ENCODE data around the gene IER5L.
"Not testable (repeated sequence)": the region's sequence is repeated elsewhere in the genome, so short reads cannot be mapped to it uniquely, and the experiment has no call there.

The IER5L gene

GRCh38 chr9:129178568-129179382, 714 bp upstream of the IER5L start:
- DNase-seq, result no peak

DNA sequence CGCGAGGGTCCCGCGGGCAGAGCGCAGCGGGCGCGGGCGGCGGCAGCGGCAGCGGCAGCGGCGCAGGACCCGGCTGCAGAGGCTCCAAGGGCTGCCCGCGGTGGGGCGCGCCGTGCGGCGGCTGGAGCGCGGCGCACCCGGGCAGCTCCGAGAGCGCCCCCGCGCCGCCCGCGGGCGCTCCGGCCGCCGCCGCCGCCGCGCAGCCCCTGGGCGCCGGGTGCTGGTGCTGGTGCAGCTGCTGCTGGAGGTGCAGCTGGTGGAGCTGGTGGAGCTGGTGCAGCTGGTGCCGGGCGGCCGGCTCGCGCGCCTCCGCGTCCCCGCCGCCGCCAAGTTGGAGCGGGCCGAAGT, 644 bp downstream of the IER5L start:
- DNase-seq, result peak; percentile 51

DNA sequence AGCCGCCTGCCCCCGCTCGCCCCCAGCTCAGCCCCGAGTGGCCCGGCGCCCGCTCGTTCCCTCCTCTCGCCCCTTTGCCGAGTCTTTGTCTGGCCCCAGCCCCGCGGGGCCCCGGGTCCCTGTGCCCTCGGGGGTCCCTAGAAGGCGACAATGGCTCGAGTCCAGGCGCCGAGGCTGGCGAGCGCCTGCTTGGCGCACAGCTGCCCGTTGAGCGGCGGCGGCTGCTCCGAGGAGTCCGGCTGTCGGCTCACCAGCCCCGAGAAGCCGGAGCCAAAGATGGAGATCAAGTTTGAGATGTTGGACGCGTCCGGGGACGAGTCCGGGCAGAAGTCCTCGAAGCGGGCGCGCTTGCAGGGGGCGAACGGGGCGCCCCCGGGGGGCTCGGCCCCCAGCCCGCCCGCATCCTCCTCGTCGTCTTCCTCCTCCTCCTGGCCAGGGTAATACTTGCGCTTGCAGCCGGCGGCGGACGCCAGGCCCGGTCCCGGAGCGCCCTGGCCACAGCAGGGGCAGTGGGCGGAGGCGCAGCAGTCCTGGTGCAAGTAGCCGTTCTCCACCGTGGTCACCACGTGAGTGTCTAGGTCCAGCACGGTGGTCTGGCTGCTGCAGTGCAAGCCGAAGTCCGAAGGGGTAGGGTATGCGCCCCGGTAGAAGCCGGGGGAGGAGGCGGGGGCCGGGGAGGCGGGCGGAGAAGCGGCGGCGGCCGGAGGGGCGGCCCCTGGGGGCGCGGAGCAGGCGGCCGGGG, 1.2 kb downstream of the IER5L start:
- DNase-seq, result peak; percentile 21

DNA sequence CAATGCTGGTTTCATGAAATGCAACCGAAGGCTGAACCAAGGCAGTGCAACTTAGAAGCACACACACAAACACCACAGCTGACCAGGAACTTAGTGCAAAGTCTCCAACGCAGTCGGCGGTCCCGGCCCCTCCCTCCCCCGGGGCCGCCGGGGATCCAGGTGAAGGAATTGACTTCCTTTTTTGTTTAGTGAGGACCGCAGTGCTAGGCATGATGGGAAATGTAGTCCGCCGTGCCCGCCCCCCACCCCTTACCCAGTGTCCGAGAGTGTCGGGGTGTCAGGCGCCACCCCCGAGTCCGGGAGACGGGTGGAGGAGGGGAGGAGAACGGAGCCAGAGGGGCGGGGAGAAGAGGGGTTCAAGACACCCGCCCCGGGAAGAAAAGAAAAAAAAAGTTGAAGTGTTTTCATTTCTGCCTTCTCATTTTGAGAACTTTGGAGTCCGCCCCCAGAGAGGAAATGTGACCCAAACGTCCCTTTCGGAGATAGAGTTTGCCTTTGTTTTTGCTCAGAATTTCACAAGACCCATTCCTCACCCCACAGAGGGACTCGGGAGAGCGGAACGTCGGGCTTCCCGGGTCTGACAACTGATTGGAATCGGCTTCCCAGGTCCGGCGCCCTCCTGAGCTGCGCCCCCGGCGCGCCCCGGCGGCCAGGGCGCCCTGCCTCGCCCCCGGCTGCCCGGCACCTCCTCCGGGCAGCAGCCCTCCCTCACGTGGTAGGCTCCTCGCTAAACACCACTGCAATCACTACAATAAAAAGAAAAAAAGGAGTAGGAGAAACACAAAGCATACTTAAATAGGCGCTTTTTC, 2.0 kb downstream of the IER5L start:
- peak; percentile 62 for DNase-seq

GRCh38 chr9:129175515-129175824, 2.6 kb downstream of the IER5L start:
- no peak for DNase-seq

GRCh38 chr9:129174724-129175514, 3.1 kb downstream of the IER5L start:
- peak; percentile 50 for DNase-seq

- DNase-seq, result peak; percentile 91
Measured at GRCh38 chr9:129174102-129174723, 3.8 kb downstream of the IER5L start.

- no peak for DNase-seq
Measured at GRCh38 chr9:129173296-129174101, 4.6 kb downstream of the IER5L start.

GRCh38 chr9:129172816-129173215, 5.2 kb downstream of the IER5L start:
- peak; percentile 57 for DNase-seq

- no peak for DNase-seq
Measured at GRCh38 chr9:129171993-129172751, 5.9 kb downstream of the IER5L start.

GRCh38 chr9:129170229-129170628, 7.8 kb downstream of the IER5L start:
- DNase-seq, result no peak

DNA sequence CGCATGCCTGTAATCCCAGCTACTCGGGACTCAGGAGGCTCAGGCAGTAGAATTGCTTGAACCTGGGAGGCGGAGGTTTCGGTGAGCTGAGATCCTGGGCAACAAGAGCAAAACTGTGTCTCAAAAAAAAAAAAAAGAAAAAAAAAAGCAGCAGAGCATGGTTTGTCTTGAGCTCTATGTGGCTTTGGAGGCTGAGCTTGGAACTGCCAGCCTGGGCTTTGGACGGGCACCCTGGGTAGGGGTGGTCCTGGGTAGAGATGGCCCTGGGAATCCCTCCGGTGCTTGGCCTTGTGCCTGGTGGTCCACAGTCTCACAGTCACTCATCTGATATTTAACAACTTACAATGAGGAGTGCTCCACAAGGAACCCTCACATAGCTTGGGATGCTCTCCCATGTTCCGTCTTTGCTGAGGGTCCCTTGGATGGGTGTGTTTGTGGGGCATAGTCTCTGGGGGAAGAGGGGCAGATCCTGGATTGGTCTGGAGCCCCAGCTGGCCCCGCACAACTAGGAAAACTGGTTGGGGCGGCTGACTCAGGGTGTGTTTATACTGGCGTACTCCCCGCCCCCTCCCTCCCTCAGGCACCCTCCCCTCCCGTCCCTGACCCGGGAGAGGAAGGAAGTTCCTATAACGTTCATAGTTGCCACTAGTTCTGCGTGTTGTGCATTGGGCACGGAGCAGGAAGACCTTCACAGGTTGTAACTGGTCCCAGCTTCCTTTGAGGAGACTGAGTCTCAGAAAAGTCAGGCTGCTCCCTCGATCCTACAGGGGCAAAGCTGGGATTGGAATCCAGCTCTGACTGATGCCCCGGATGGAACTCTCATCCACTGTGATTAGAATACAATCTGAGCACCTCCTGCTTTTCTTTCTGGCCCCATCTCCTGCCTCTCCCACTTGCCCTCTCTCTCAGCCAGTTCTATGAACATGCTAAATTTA, 11.2 kb downstream of the IER5L start:
- DNase-seq, result no peak

GRCh38 chr9:129165198-129165597, 12.9 kb downstream of the IER5L start:
- no peak for DNase-seq

DNA sequence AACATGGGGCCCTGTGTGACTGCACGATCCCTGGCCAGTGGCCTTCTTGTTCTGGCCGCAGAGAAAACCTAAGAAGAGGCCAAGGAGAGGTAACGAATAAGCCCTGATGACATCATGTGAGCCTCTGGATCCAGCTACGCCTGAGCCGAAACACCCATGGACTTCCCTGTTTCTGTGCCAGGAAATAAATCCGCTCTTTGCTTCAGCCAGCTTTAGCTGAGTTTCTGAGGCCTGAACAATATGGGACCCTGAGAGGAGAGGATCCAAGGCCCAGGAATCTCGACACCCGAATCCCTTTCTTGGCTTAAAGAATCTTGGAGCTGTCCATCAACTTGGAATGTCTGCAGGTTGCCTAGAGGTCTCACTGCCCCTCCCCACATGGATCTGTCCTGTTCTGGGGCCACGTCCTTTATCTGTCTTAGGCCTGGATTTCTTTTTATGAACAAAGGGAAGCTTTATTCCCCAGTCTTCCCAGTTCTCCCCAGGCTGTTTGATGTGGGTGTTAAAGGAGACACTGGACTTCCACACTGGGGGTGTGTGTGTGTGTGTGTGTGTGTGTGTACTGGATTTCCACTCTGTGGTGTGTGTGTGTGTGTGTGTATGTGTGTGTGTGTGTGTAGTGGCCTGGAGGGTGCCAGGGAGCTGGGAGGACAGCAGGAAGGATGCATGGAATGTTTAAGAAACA, 13.7 kb downstream of the IER5L start:
- peak; percentile 27 for DNase-seq

DNA sequence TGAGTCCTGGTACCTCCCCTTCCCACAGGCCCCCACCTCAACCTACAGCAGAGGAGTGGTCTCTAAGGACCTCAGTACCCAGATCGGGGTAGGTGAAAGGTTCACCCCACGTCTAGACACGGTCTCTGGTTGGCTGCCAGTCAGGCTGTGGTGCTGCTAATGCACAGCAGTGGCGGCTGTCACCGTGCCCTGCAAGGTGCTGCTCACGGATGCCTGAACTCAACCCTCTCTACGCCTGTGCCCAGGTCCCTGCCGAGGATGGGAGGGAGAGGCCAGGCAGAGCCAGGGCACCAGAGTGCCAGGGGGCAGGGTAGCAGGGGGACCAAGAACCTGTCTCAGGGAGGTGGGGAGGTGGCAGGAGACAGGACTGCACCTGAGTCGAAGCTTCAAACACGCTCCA, 14.3 kb downstream of the IER5L start:
- no peak for DNase-seq

GRCh38 chr9:129163198-129163670, 14.8 kb downstream of the IER5L start:
- not testable (repeated sequence) for DNase-seq

DNA sequence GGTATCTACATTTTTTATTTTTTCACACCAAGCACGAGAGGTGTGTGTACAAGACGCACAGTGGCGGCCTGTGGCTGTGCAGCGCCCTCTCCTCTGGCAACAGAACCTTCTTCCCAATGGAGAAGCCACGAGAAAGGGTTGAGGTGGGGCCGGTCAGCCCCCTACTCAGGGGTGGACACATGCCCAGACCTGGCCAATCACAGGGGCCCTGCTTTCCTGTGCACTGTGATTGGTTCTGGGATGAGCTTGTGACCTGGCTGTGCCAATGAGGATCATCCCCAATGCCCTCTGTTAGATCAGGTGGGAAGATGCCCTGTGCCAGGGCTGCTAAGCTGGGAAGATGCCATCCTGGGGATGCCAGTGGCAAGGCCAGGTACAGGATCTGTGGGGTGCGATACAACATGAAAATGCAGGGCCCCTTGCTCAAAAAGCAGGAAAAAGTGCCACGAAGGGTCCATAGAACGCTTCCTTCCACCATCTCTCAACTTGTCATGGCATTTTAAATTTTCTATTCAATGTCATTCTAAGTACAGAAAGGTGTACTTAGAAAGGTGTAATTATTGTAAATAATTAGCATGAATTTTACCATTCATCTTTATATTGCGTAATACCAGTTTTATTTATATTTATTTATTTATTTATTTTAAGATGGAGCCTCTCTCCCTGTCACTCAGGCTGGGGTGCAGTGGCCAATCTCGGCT, 15.4 kb downstream of the IER5L start:
- DNase-seq, result no peak

- no peak for DNase-seq
Measured at GRCh38 chr9:129161534-129161837, 16.6 kb downstream of the IER5L start.
